ENCODE data around the gene DRICH1. TPM values are rescaled to one million over a fixed set of nuclear protein-coding genes. Genes with fewer than 3 reads are reported as not detected.
"Not testable (repeated sequence)": the region's sequence is repeated elsewhere in the genome, so short reads cannot be mapped to it uniquely, and the experiment has no call there.

Gene DRICH1
- total RNA-seq, 1 donor from 2014 or later = not detected

- TF ChIP-seq CTCF (IDR thresholded peaks at IDR 0.05; ENCODE audit: unreplicated experiment) = no peak
- no peak for DNase-seq (ENCODE audit: low spot score)
- Mint-ChIP-seq H3K27ac (ENCODE audit: unreplicated experiment) (no peak overlapping the region), H3K36me3 (ENCODE audit: low read depth, unreplicated experiment) (no peaks in the 10 kb centered on the region), H3K27me3 (ENCODE audit: unreplicated experiment) (peaks cover 2% of the 10 kb centered on the region), H3K9me3 (ENCODE audit: unreplicated experiment) (no peaks in the 10 kb centered on the region), H3K4me3 (ENCODE audit: unreplicated experiment) (no peak overlapping the region), H3K4me1 (ENCODE audit: unreplicated experiment) (peaks cover 8% of the 10 kb centered on the region)
Measured at GRCh38 chr22:23606204-23607131, 25.7 kb downstream of the DRICH1 start.

GRCh38 chr22:23604939-23605712 is 27.0 kb downstream of the DRICH1 start:
- no peaks in the 10 kb centered on the region for H3K36me3 Mint-ChIP-seq (ENCODE audit: low read depth, unreplicated experiment)

GRCh38 chr22:23603266-23603665 is 28.9 kb downstream of the DRICH1 start:
- DNase-seq (ENCODE audit: low spot score) = no peak
- Mint-ChIP-seq H3K9me3 (ENCODE audit: unreplicated experiment) (no peaks in the 10 kb centered on the region), H3K4me3 (ENCODE audit: unreplicated experiment) (no peak overlapping the region), H3K4me1 (ENCODE audit: unreplicated experiment) (no peaks in the 10 kb centered on the region), H3K36me3 (ENCODE audit: low read depth, unreplicated experiment) (no peaks in the 10 kb centered on the region), H3K27me3 (ENCODE audit: unreplicated experiment) (peaks cover 2% of the 10 kb centered on the region), H3K27ac (ENCODE audit: unreplicated experiment) (no peak overlapping the region)
- no peak for TF ChIP-seq CTCF (IDR thresholded peaks at IDR 0.05; ENCODE audit: unreplicated experiment)

More at GRCh38 chr22:23604939-23605712, 27.0 kb downstream of the DRICH1 start:
- DNase-seq (ENCODE audit: low spot score) = no peak
- Mint-ChIP-seq H3K4me1 (ENCODE audit: unreplicated experiment) (peaks cover 3% of the 10 kb centered on the region), H3K9me3 (ENCODE audit: unreplicated experiment) (no peaks in the 10 kb centered on the region), H3K27me3 (ENCODE audit: unreplicated experiment) (peaks cover 2% of the 10 kb centered on the region), H3K4me3 (ENCODE audit: unreplicated experiment) (no peak overlapping the region), H3K27ac (ENCODE audit: unreplicated experiment) (no peak overlapping the region)
- TF ChIP-seq CTCF (IDR thresholded peaks at IDR 0.05; ENCODE audit: unreplicated experiment) = no peak

DNA sequence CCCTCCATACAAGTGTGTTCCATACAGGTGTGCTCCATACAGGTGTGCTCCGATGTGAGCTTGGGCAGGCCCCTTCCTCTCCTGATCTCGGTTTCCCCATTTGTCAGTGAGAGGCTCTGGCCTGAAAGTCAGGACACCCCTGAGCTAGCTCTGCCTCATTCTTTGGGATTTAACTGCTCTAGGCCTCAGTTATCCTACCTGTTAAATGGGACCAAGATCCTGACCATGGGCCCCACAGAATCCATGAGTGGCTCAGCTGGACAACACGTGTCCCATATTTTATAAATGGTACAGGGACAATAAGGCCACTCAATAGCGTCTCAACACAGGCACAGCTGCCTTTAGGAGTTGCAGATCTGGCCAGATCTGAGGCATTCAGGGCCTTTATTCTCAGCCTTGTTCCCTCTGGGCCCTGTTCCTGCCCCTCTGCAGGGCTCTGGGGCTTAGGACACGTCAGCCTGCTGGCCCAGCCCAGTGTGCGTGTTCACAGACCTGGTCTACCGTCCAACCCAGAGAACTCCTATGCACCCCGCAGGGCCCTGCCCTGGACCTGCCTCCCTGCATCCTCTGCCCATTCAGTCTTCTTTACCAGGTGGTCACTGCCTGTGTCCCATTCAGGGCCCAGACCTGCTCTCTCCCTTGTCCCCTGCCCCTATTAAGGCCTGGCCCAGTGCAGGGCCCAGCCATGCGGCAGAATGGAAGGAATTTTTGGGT is 33.2 kb downstream of the DRICH1 start:
- peaks cover 6% of the 10 kb centered on the region for H3K4me1 Mint-ChIP-seq (ENCODE audit: unreplicated experiment)

GRCh38 chr22:23597576-23598268 is 34.4 kb downstream of the DRICH1 start:
- not testable (repeated sequence) for H3K27ac Mint-ChIP-seq (ENCODE audit: unreplicated experiment)

More for the DNA sequence above, 33.2 kb downstream of the DRICH1 start:
- no peak overlapping the region for H3K27ac Mint-ChIP-seq (ENCODE audit: unreplicated experiment)
- H3K27me3 Mint-ChIP-seq (ENCODE audit: unreplicated experiment) = peaks cover 2% of the 10 kb centered on the region
- TF ChIP-seq CTCF (IDR thresholded peaks at IDR 0.05; ENCODE audit: unreplicated experiment) = no peak
- H3K9me3 Mint-ChIP-seq (ENCODE audit: unreplicated experiment) = no peaks in the 10 kb centered on the region
- no peak overlapping the region for H3K4me3 Mint-ChIP-seq (ENCODE audit: unreplicated experiment)
- no peaks in the 10 kb centered on the region for H3K36me3 Mint-ChIP-seq (ENCODE audit: low read depth, unreplicated experiment)
- DNase-seq (ENCODE audit: low spot score) = no peak

DNA sequence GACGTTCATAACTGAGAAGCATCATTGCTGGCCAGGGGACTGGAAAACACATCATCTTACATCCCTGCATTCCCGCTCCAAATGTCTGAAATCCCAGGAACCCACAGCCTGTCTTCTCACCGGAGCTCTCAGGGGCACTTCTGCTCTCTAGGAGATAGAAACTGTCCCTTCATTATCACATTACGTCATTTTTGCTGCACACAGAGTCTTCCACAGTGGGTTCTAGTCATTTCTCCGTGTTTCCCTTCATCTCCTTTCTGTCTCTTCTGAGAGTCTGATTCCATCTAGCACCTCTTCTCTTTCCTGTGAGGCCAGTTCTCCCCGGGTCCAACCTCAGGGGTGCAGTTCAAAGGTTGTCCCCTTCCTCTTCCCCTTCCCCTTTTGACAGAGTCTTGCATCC is 36.2 kb downstream of the DRICH1 start:
- not testable (repeated sequence) for H3K4me3 Mint-ChIP-seq (ENCODE audit: unreplicated experiment); H3K9me3 Mint-ChIP-seq (ENCODE audit: unreplicated experiment); DNase-seq (ENCODE audit: low spot score); H3K27ac Mint-ChIP-seq (ENCODE audit: unreplicated experiment); H3K4me1 Mint-ChIP-seq (ENCODE audit: unreplicated experiment); H3K27me3 Mint-ChIP-seq (ENCODE audit: unreplicated experiment); H3K36me3 Mint-ChIP-seq (ENCODE audit: low read depth, unreplicated experiment)

More at GRCh38 chr22:23597576-23598268, 34.4 kb downstream of the DRICH1 start:
- not testable (repeated sequence) for H3K4me3 Mint-ChIP-seq (ENCODE audit: unreplicated experiment); H3K36me3 Mint-ChIP-seq (ENCODE audit: low read depth, unreplicated experiment); H3K9me3 Mint-ChIP-seq (ENCODE audit: unreplicated experiment); H3K4me1 Mint-ChIP-seq (ENCODE audit: unreplicated experiment); DNase-seq (ENCODE audit: low spot score); H3K27me3 Mint-ChIP-seq (ENCODE audit: unreplicated experiment)

Data from endothelial cell (in vitro differentiated cells).